MM.1S (cell line): ENCODE results near the gene PODXL2.

ENCODE experiments used
- CTCF ChIP-seq: fragments of 300-600 bp; sonication (generic); IDR thresholded peaks from 2 replicates; pipeline ENCODE4 v1.5.1; 2016; ENCODE audit warnings: antibody characterized with exemption, low read length, mixed read lengths
- EZH2 ChIP-seq: fragments of 300-600 bp; sonication (generic); optimal IDR thresholded peaks from 2 replicates; pipeline ENCODE3; 2017; ENCODE audit warnings: low read depth, mild to moderate bottlenecking, antibody characterized with exemption, low read length, mixed read lengths

GRCh38 chr3:127580327-127581060 is 48.5 kb upstream of the PODXL2 start:
- no peak for TF ChIP-seq CTCF
- no peak for TF ChIP-seq EZH2
